ENCODE results near the gene NDFIP1.

GRCh38 chr5:142107736-142108431 is 695 bp upstream of the NDFIP1 start:
- TF ChIP-seq POLR2A (IDR thresholded peaks at IDR 0.05): no peak
- no peak for TF ChIP-seq CTCF (IDR thresholded peaks at IDR 0.05)

Data from right lobe of liver (tissue), 4 donors.